Activated CD8-positive, alpha-beta memory T cell treated with anti-CD3 and anti-CD28 coated beads for 48 hours (primary cell): ENCODE measurements around the gene CSF2RB.

Experiments
- DNase-seq, 3 experiments: peaks; one replicate each; pipeline ENCODE4 v3.0.0-alpha.2; 2020; ENCODE audit warnings: low read depth in 2 of 3, low spot score in 2 of 3

Gene CSF2RB

GRCh38 chr22:36913427-36914389 lies at the start of gene CSF2RB:
Gene CSF2RB (plus strand): TSS chr22:36913628. CDS start chr22:36922208, 8,580 bp downstream.
- no peak for DNase-seq

- DNase-seq, result no peak
Observed at GRCh38 chr22:36863979-36864378, 49.4 kb upstream of the CSF2RB start.

GRCh38 chr22:36864454-36865215 lies 48.8 kb upstream of the CSF2RB start:
- no peak for DNase-seq

GRCh38 chr22:36865346-36865745 lies 48.1 kb upstream of the CSF2RB start:
- DNase-seq, result no peak

GRCh38 chr22:36867695-36868094 lies 45.7 kb upstream of the CSF2RB start:
- no peak for DNase-seq

GRCh38 chr22:36868546-36869181 lies 44.8 kb upstream of the CSF2RB start:
- DNase-seq, result no peak

- DNase-seq, result no peak
Observed at GRCh38 chr22:36870250-36870649, 43.2 kb upstream of the CSF2RB start.

- no peak for DNase-seq
Observed at GRCh38 chr22:36871669-36872081, 41.8 kb upstream of the CSF2RB start.

GRCh38 chr22:36872084-36872483 lies 41.3 kb upstream of the CSF2RB start:
- DNase-seq, result no peak

- no peak for DNase-seq
Observed at GRCh38 chr22:36872866-36873498, 40.4 kb upstream of the CSF2RB start.

- peak in 1 of 3 experiments; percentile 40 for DNase-seq
Observed at GRCh38 chr22:36873614-36874308, 39.7 kb upstream of the CSF2RB start.

GRCh38 chr22:36874309-36874696 lies 39.1 kb upstream of the CSF2RB start:
- no peak for DNase-seq

- DNase-seq, result no peak
Observed at GRCh38 chr22:36874736-36875135, 38.7 kb upstream of the CSF2RB start.

- DNase-seq, result no peak
Observed at GRCh38 chr22:36875741-36876140, 37.7 kb upstream of the CSF2RB start.

- no peak for DNase-seq
Observed at GRCh38 chr22:36879775-36880174, 33.7 kb upstream of the CSF2RB start.

- DNase-seq, result no peak
Observed at GRCh38 chr22:36881504-36882245, 31.8 kb upstream of the CSF2RB start.

- no peak for DNase-seq
Observed at GRCh38 chr22:36884349-36885158, 28.9 kb upstream of the CSF2RB start.

- no peak for DNase-seq
Observed at GRCh38 chr22:36885474-36885873, 28.0 kb upstream of the CSF2RB start.

- no peak for DNase-seq
Observed at GRCh38 chr22:36886016-36886415, 27.4 kb upstream of the CSF2RB start.
